Duodenal mucosa (tissue), 2 donors: ENCODE results near the gene MYO16.

Source experiments
- H3K27ac ChIP-seq: one replicate; pipeline ENCODE4 v1.7.0; 2013; ENCODE audit warnings: low read depth, low read length
- H3K27me3 ChIP-seq, 2 donors: one replicate each; pipeline ENCODE4 v1.7.0; 2013; ENCODE audit warnings: low read length in 2 of 2, control low read depth in 1 of 2; ENCODE audit not compliant: insufficient read depth in 2 of 2, control insufficient read depth in 1 of 2
- H3K36me3 ChIP-seq, 2 donors: one replicate each; pipeline ENCODE4 v1.7.0; 2013; ENCODE audit warnings: low read length in 2 of 2, control low read depth in 1 of 2; ENCODE audit not compliant: insufficient read depth in 2 of 2, control insufficient read depth in 1 of 2
- H3K4me1 ChIP-seq, 2 donors: one replicate each; pipeline ENCODE4 v1.7.0; 2013; ENCODE audit warnings: low read length in 2 of 2, control low read depth in 1 of 2; ENCODE audit not compliant: insufficient read depth in 2 of 2, control insufficient read depth in 1 of 2
- H3K4me3 ChIP-seq, 2 donors: one replicate each; pipeline ENCODE4 v1.7.0; 2013; ENCODE audit warnings: low read length in 2 of 2, low read depth in 1 of 2
- H3K9ac ChIP-seq, 2 donors: one replicate each; pipeline ENCODE4 v1.7.0; 2013; ENCODE audit warnings: low read length in 2 of 2, low read depth in 1 of 2
- H3K9me3 ChIP-seq, 2 donors: one replicate each; pipeline ENCODE4 v1.7.0; 2013; ENCODE audit warnings: low read length in 2 of 2, control low read depth in 1 of 2; ENCODE audit not compliant: control insufficient read depth in 1 of 2

Gene MYO16

GRCh38 chr13:108681986-108682575, 52.7 kb downstream of the MYO16 start:
- no peak overlapping the region for H3K4me3 ChIP-seq
- no peaks in the 10 kb centered on the region for H3K9me3 ChIP-seq
- no peaks in the 10 kb centered on the region for H3K27me3 ChIP-seq
- H3K27ac ChIP-seq, result no peak overlapping the region
- no peaks in the 10 kb centered on the region for H3K36me3 ChIP-seq
- H3K4me1 ChIP-seq, result no peaks in the 10 kb centered on the region
- H3K9ac ChIP-seq, result no peak overlapping the region

- Histone ChIP-seq H3K27me3 (no peaks in the 10 kb centered on the region), H3K27ac (no peak overlapping the region), H3K9me3 (no peaks in the 10 kb centered on the region), H3K36me3 (no peaks in the 10 kb centered on the region), H3K9ac (no peak overlapping the region), H3K4me1 (no peaks in the 10 kb centered on the region), H3K4me3 (no peak overlapping the region)
Measured at GRCh38 chr13:108682714-108683113, 53.3 kb downstream of the MYO16 start.

DNA sequence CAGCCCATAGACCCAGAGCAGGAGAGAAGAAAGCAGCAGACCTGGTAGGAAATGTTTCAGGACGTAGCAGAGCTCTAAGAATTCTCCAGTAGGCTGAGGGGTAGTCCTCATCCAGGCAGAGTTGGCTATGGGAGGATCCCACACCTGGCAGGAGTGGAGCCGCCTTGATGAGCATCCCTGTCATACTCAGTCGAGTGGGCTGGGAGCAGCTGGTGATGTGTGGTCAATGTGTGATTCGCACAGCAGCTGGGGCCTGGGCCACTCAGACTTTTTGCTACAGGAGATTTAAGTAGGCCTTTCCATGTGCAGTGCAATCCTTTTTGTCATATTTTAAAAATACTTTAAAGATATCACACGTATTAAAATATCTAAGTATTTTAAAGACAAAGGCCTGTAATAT, 56.6 kb downstream of the MYO16 start:
- Histone ChIP-seq H3K36me3 (no peaks in the 10 kb centered on the region), H3K27ac (no peak overlapping the region), H3K9me3 (no peaks in the 10 kb centered on the region), H3K9ac (no peak overlapping the region), H3K27me3 (no peaks in the 10 kb centered on the region), H3K4me3 (no peak overlapping the region), H3K4me1 (no peaks in the 10 kb centered on the region)

DNA sequence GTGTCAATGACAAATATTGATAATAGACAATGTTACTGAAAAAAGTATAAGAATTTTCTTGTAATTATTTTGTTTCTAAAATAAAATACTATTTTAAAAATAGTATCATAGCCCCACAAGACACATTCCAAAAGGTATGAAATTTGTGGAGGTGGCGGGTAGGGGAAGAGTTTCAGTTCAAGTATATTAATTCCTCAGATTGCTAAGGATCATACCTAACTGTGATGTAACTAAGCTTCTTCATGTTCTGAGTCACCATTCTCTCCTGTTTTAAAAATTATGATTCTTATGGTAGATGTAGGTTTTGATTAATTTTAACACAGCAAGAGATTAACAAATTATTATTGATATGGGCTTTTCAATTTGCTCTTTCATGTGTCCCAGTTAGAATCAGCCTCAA, 61.3 kb downstream of the MYO16 start:
- no peaks in the 10 kb centered on the region for H3K4me1 ChIP-seq
- H3K27me3 ChIP-seq, result no peaks in the 10 kb centered on the region
- H3K36me3 ChIP-seq, result no peaks in the 10 kb centered on the region
- H3K27ac ChIP-seq, result no peak overlapping the region
- no peak overlapping the region for H3K9ac ChIP-seq
- H3K9me3 ChIP-seq, result no peaks in the 10 kb centered on the region
- no peak overlapping the region for H3K4me3 ChIP-seq

GRCh38 chr13:108700422-108701170, 71.2 kb downstream of the MYO16 start:
- no peaks in the 10 kb centered on the region for H3K36me3 ChIP-seq
- no peak overlapping the region for H3K4me3 ChIP-seq
- H3K27ac ChIP-seq, result no peak overlapping the region

DNA sequence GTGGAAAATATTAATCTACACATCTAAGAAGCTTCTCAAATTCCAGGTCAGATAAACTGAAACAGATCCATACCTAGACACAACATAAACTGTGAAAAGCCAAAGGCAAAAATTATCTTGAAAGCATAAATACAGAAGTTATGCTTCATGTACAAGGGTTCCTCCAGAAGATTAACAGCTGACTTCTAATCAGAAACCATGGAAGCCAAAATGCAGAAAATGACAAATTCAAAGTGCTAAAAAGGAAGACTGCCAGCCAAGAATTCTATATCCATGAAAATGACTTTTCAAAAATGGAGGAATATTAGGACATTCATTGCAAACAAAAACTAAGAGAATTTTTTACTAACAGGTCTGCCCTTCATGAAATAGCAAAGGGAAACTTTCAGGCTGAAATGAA, 72.8 kb downstream of the MYO16 start:
- Histone ChIP-seq H3K27ac (no peak overlapping the region), H3K9ac (no peak overlapping the region), H3K4me3 (no peak overlapping the region), H3K27me3 (no peaks in the 10 kb centered on the region), H3K4me1 (no peaks in the 10 kb centered on the region), H3K36me3 (no peaks in the 10 kb centered on the region), H3K9me3 (peaks cover 0 to 6% of the 10 kb centered on the region in 2 donors)

More at GRCh38 chr13:108700422-108701170, 71.2 kb downstream of the MYO16 start:
- Histone ChIP-seq H3K27me3 (no peaks in the 10 kb centered on the region), H3K9ac (no peak overlapping the region), H3K9me3 (peaks cover 0 to 6% of the 10 kb centered on the region in 2 donors), H3K4me1 (no peaks in the 10 kb centered on the region)

GRCh38 chr13:108705031-108705430, 75.6 kb downstream of the MYO16 start:
- Histone ChIP-seq H3K27ac (no peak overlapping the region), H3K4me1 (no peaks in the 10 kb centered on the region), H3K9ac (no peak overlapping the region), H3K27me3 (no peaks in the 10 kb centered on the region), H3K36me3 (no peaks in the 10 kb centered on the region), H3K9me3 (peaks cover 0 to 6% of the 10 kb centered on the region in 2 donors), H3K4me3 (no peak overlapping the region)

DNA sequence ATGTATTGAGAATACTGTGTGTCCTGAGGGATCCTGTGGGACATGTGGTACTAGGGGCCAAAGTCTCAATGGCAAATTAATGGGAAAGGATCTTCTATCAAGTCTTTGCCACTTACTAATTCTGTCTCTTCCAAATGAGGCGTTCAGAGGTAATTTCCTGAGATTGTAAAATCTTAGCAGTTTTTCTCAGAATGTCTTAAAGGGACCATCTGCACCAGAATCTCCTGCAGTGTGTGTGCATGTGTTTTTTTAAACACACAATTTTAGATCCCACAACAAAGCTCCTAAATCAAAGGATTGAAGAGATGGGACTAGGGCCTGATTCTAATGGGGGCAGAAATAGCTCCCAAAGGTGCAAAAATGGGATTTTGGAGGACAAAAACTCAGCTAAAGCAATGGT, 78.2 kb downstream of the MYO16 start:
- Histone ChIP-seq H3K9ac (no peak overlapping the region), H3K27ac (no peak overlapping the region), H3K4me1 (no peaks in the 10 kb centered on the region), H3K9me3 (no peaks in the 10 kb centered on the region), H3K27me3 (no peaks in the 10 kb centered on the region), H3K4me3 (no peak overlapping the region), H3K36me3 (no peaks in the 10 kb centered on the region)

DNA sequence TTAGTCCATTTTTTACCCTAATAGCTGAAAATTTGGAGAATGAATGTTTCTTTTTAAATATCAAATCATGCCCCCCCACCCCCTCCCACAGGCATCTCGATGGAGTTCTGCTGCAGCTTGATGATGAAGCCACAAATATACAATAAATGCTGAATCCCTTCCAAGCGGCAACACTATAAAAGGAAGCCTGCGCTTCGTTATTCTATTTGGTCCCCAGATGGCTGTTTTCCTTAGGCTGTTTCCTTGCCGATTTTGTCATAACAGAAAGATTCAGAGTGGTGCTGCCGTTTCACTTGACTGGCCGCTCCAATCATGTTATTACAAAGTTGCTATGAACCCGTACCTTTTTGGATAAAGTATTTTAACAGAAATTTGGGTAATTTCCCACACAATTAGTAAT, 79.5 kb downstream of the MYO16 start:
- no peaks in the 10 kb centered on the region for H3K27me3 ChIP-seq
- H3K9ac ChIP-seq, result no peak overlapping the region
- H3K4me3 ChIP-seq, result no peak overlapping the region
- no peaks in the 10 kb centered on the region for H3K9me3 ChIP-seq
- no peak overlapping the region for H3K27ac ChIP-seq
- no peaks in the 10 kb centered on the region for H3K36me3 ChIP-seq
- H3K4me1 ChIP-seq, result no peaks in the 10 kb centered on the region

DNA sequence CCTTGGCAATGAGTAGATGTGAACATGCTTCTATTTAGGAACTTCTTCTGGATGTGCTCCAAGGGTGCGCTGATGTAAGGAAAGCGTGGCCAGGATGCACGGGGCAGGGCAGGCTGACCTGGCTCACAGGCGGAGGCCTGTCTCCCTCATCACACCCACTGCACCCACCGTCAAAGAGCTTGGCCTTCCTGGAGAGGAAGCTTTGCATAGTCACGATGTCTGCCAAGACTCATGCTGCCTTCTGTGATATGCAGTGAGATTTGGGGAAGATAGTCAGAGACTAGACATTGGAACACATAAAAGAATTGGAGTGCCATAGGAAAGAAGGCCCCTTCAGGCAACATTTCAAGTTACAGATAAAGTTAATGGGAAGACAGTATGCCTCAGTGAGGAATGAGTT, 82.0 kb downstream of the MYO16 start:
- Histone ChIP-seq H3K4me1 (no peaks in the 10 kb centered on the region), H3K27ac (no peak overlapping the region), H3K4me3 (no peak overlapping the region), H3K9me3 (no peaks in the 10 kb centered on the region), H3K9ac (no peak overlapping the region), H3K36me3 (no peaks in the 10 kb centered on the region), H3K27me3 (no peaks in the 10 kb centered on the region)
